Uterus (tissue), 2 donors: Measurements from ENCODE around the gene GAS1.

ENCODE experiments used
- CTCF ChIP-seq, 4 experiments: fragments of 200-600 bp in 2 of 4; fragments of 450-650 bp in 2 of 4; sonication (generic) in 2 of 4; IDR thresholded peaks; one replicate each; pipeline ENCODE4 v1.5.1; 2016 to 2019; ENCODE audit warnings: antibody characterized with exemption in 4 of 4, mild to moderate bottlenecking in 2 of 4, moderate library complexity in 1 of 4
- POLR2A ChIP-seq, 2 donors: fragments of 450-650 bp; IDR thresholded peaks; one replicate each; pipeline ENCODE4 v1.6.1; 2016; ENCODE audit warnings: antibody characterized with exemption in 2 of 2, mild to moderate bottlenecking in 1 of 2, moderate library complexity in 1 of 2

GRCh38 chr9:86962692-86963091 is 15.4 kb upstream of the GAS1 start:
- TF ChIP-seq CTCF (IDR thresholded peaks at IDR 0.05) (no peak), POLR2A (IDR thresholded peaks at IDR 0.05) (no peak)
